ENCODE results near the gene EFTUD2.

Gene EFTUD2

DNA sequence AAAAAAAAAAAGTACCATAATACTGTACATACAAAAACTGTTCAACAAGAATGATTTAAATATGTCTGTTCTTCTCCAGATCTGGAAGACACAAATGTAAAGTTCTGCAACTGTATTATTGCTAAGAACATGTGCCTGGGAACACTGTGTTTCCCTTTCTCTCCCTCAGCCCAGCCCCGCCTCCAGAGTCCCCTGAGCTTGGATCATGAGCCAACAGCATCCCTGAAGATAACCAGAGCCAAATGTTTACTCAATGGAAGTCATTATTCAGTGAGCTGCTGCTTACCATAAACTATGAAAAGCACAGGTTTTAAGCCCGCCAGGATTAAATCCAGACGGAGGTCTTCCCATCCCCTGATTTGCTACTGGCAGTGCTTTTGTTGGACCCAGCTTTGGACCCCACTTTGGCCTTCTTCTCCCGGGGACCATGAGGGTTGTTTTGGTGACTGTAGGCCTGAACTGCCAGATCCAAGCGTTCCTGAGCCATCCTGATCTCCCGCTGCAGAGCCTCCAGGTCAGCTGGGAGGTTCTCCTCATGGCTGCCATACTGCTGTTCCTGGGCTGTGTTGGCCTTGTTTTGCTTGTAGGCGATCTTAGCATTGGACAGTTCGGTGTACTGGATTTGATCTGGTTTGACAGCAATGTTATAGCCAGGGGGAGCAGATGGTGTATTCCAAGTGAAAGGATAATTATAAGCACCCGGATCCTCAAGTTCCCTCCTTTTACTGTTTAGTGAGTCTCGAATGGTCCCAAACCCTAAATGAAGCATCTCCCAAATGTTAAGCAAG lies 94.7 kb downstream of the EFTUD2 start:
- no peak for DNase-seq

- DNase-seq: no peak
Observed at GRCh38 chr17:44801880-44802279, 97.4 kb downstream of the EFTUD2 start.

All from stimulated activated CD4-positive, alpha-beta T cell treated with anti-CD3 and anti-CD28 coated beads, Interleukin-1b, Interleukin-23, amount 100 ng/mL, for 48 hours (primary cell).